K562 treated with DMSO at 1 percent for 24 hours (cell line): Measurements from ENCODE around the gene MAP2K3. TPM values are rescaled to one million over a fixed set of nuclear protein-coding genes. Genes with fewer than 3 reads are reported as not detected.

Experiments
- total RNA-seq: library from RNA; unstranded; fragments of 300-600 nt; gene quantifications from 2 replicates; pipeline ENCODE4 v1.2.3, GENCODE V29; 2022; ENCODE audit warnings: low read depth; ENCODE audit not compliant: insufficient read depth

Gene MAP2K3
- total RNA-seq = 11.9 and 13.5 TPM in 2 replicates

GRCh38 chr17:21284319-21285163, at the start of gene MAP2K3:
MAP2K3 (plus strand) TSS chr17:21284711; CDS start chr17:21284921, 210 bp downstream.

GRCh38 chr17:21252796-21253645, 31.5 kb upstream of the MAP2K3 start, which contains the start of gene NATD1:
NATD1 (minus strand) TSS chr17:21253410; CDS start chr17:21253264, 146 bp downstream.

Other genes with a start within 250 kb of the MAP2K3 start
- gene USP22, start 241.7 kb upstream of the MAP2K3 start, total RNA-seq = 87.7 and 89.3 TPM in 2 replicates
- 18.1 and 21.1 TPM in 2 replicates for gene DHRS7B, start 157.7 kb upstream of the MAP2K3 start, total RNA-seq
- gene TMEM11, start 70.5 kb upstream of the MAP2K3 start, total RNA-seq = 43.2 and 52.2 TPM in 2 replicates
- gene NATD1, start 31.3 kb upstream of the MAP2K3 start, total RNA-seq = 8.1 and 9.4 TPM in 2 replicates
- 0.05 TPM in 1 of 2 replicates, not detected in the other for gene KCNJ12, start 91.6 kb downstream of the MAP2K3 start, total RNA-seq